ENCODE results near the gene TP53BP2.
"Not testable (repeated sequence)": the region's sequence is repeated elsewhere in the genome, so short reads cannot be mapped to it uniquely, and the experiment has no call there.

TP53BP2 gene, protein sequence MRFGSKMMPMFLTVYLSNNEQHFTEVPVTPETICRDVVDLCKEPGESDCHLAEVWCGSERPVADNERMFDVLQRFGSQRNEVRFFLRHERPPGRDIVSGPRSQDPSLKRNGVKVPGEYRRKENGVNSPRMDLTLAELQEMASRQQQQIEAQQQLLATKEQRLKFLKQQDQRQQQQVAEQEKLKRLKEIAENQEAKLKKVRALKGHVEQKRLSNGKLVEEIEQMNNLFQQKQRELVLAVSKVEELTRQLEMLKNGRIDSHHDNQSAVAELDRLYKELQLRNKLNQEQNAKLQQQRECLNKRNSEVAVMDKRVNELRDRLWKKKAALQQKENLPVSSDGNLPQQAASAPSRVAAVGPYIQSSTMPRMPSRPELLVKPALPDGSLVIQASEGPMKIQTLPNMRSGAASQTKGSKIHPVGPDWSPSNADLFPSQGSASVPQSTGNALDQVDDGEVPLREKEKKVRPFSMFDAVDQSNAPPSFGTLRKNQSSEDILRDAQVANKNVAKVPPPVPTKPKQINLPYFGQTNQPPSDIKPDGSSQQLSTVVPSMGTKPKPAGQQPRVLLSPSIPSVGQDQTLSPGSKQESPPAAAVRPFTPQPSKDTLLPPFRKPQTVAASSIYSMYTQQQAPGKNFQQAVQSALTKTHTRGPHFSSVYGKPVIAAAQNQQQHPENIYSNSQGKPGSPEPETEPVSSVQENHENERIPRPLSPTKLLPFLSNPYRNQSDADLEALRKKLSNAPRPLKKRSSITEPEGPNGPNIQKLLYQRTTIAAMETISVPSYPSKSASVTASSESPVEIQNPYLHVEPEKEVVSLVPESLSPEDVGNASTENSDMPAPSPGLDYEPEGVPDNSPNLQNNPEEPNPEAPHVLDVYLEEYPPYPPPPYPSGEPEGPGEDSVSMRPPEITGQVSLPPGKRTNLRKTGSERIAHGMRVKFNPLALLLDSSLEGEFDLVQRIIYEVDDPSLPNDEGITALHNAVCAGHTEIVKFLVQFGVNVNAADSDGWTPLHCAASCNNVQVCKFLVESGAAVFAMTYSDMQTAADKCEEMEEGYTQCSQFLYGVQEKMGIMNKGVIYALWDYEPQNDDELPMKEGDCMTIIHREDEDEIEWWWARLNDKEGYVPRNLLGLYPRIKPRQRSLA

DNA sequence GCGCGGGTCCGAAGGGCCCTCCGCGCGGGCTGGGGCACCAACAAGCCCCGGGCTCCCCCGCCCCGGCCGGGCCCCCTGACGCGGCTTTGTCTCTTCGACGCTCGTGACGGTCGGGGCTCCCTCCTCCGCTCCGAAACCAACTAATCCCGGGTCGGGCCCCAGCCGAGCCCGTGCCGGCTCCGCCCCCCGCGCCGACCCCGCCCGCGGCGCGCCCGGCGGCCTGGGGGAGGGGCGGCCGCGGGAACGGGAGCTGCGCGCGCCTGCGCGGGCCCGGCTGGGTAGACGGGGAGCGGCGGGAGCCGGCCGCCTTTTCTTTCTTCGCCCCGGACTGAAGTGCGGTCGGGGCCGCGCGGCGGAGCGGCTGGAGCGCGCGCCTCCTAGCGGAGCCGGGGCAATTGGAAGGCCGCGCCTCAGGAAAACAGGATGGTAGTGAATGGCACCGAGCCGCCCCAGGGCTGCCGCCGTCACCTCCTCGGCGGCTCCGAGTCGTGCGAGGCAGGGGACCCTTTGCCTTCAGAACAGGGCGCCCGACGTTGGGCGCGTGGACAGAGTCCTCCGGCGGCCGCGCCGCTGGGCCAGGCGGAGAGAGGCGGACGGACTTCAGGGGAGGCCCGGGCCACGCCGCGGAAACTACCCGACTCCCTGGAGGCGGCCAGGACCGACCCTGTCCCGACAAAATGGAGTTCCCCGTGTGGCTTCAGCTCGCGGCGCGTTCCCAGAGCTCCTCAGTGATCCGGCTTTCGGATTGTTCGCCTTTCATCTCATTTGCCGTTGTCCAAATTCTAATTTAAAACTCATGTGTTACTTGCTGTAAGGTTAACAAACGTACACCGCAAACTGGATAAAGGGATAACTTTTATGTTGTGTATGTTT is at the start of gene TP53BP2:
Gene TP53BP2 (minus strand): TSS at position 138 of the 873 bp plus-strand sequence. CDS start 267 bp downstream, outside the sequence.
- DNase-seq = peak; percentile 75 to 81

DNA sequence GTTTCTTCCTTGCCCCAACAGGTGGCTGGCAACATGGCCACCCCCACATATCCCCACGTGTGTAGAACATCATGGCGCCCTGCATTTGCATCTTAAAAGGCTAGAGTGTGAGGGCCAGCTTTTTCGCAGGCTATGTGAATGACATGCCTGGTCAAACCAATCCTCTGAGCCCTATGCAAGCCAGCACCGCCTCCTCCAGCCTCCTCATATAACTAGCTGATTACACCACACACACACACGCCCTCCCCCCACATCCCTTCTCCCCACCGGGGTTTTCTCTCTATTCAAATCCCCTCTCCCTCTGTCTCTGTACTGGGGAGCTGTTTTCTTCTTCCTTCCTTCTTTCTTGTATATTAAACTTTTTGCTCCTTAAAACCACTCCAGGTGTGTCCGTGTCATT is 44.7 kb upstream of the TP53BP2 start:
- not testable (repeated sequence) for DNase-seq

DNA sequence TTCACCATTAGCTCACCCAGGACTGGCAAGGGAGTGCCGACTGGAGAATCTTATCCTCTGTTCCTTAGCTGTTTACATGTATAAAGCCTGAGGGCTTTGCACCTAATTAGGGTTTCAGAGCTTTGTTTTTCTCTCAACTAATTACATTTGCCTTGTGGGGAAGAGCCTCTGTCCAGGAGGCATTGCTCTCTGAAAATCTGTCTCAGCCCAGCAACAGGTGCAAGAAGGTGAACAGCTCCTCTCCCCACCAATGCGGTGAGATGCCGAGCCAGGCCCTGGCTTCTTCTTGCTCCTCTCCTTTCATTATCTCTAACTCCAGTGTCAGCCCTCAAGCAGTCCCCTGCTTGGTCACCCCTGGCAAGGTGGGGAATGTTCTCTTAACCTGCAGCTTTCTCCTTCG is 43.6 kb upstream of the TP53BP2 start:
- not testable (repeated sequence) for DNase-seq

DNA sequence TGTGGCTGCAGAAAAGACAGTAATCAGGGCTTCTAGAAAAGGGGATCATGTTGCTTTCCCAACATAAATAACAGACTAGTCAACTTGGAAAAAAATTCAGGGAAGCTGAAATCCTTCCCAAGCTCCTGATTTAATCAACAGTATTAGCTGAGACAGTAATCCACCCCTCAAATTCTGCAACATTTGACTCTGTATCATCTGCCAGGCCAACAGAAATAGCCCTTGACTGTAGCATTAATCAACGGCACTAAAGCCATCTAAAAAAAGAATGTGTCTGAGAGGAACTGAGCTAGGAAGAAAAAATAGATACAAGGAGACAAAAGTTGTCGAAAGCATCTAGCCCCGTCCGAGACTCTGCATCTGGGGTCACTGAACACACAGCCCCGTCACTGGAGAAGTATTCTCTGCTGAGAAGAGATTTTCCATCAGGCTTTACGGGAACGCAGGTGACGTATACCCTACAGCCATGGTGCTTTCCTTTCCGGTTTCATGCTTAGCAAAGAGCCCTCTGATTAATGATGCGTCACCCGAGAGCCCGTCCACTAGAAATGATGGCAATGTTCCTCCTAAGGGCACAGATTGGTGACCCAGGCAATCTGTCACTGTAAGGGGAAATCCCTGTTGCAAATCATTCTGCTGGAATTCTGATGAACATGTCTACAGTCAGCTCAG is 42.1 kb upstream of the TP53BP2 start:
- DNase-seq = no peak

DNA sequence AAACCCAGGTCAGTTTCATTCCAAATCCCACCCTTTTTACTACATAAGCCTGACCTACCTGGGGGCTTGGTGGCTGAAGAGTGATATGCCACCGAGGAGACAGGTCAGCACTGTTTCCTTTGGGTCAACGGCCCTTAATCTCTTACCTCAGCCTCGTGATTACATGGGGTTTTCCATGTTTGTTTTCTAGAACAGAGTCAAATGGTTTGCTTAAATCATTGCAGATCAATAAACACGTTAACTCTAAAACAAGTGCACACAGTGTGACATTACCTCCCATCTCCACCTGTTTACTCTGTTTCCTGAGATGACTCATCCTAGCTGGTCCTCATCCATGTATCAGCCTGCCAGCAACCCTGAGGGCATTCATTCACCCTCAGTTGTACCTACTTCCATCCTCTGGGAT is 40.8 kb upstream of the TP53BP2 start:
- DNase-seq = no peak

DNA sequence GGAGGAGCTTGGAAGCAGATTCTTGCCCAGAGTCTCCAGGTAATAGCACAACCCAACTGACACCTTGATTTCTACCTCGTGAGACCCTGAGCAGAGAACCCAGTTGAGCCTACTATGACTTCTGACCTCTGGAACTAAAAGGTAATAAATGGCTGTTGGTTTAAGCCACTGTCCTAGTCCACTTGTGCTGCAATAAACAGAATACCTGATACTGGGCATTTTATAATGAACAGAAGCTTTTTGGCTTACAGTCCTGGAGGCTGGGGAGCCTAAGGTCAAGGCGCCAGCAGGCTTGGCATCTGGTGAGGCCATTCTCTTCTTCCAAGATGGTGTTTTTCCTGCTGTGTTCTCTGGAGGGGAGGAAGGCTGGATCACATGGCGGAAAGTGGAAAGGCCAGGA is 39.9 kb upstream of the TP53BP2 start:
- DNase-seq = no peak

GRCh38 chr1:223878598-223879325 is 33.0 kb upstream of the TP53BP2 start:
- DNase-seq = no peak

GRCh38 chr1:223877804-223878203 is 32.1 kb upstream of the TP53BP2 start:
- no peak for DNase-seq

GRCh38 chr1:223876590-223876989 is 30.8 kb upstream of the TP53BP2 start:
- no peak for DNase-seq

- no peak for DNase-seq
Observed at GRCh38 chr1:223873044-223873443, 27.3 kb upstream of the TP53BP2 start.

DNA sequence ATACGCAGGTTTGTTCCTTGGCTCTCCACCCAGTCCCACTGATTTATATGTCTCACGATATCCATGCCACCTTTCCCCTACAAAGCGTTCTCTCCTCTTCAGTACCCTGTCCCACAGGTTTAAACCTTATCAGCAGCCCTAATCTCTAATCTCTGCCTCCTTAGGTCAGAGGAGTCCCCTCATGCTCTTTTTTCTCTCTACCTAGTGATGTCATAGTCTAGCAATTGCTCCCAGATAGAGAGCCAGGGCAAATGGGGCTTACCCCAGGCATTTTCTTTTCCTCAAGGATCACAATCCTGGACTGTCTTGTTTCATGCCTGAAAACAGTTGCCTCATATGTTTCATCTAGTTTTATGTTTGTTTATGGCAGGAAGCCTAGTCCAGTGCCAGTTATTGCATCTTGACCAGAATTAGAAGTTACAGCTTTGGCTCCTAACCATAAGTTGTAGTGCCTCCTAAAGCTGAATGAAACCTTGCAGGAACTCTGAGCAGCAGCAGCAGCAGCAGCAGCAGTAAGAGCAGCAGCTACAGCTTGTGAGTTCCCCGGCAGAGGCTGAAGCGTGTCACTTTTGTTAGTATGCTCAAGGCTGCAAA is 26.7 kb upstream of the TP53BP2 start:
- no peak for DNase-seq

- DNase-seq = no peak
Observed at GRCh38 chr1:223870617-223871574, 25.1 kb upstream of the TP53BP2 start.

- DNase-seq = not testable (repeated sequence)
Observed at GRCh38 chr1:223864599-223865368, 19.0 kb upstream of the TP53BP2 start.

DNA sequence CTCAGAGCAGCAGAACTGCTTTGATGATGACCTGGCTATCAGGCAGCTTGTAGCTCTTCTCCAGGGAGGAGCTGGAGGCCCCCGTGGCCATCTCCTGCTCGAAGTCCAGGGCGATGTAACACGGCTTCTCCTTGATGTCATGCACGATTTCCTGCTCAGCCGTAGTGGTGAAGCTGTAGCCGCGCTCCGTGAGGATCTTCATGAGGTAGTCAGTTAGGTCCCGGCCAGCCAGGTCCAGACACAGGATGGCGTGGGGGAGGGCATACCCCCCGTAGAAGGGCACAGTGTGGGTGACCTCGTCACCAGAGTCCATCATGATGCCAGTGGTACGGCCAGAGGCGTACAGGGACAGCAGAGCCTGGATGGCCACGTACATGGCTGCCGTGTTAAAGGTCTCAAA is 18.3 kb upstream of the TP53BP2 start:
- DNase-seq = no peak

DNA sequence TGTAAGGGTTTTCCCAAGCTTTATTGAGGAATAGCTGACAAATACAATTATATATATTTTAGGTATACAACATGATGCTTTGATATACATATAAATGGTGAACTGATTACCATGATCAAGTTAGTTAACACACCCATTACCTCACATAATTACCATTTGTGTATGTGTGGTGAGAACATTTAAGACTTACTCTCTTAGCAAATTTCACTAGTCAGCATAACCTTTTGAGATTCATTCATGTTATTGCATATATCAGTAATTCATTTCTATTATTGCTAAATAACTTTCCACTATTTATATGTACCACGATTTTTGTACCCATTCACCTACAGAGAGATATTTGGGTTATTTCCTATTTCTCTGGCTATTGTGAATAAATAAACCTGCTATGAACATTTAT is 16.2 kb upstream of the TP53BP2 start:
- DNase-seq = no peak

- DNase-seq = no peak
Observed at GRCh38 chr1:223860051-223860622, 14.4 kb upstream of the TP53BP2 start.

- no peak for DNase-seq
Observed at GRCh38 chr1:223859058-223859457, 13.3 kb upstream of the TP53BP2 start.

DNA sequence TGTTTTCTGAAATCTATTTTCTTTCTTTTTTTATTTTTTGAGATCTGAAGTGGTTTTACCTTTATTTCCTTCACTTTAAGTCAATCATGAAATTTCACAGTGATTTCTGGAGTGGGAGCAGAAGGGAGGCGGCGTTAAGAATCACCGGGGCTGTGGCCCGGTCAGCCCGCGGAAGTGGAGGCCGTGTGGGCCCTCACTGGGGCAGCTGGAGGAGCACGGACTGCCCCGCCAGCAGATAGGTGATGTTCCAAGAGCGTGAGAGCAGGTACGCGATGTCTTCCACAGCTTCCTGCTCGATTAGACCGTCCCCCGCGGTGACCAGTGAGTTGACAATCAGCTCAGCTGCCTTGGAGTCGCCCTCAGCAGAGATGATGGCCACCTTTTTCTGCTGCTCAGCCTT is 10.6 kb upstream of the TP53BP2 start:
- DNase-seq = no peak
